CD4-positive, alpha-beta T cell treated with Interleukin-6 at 100 ng/mL for 8 hours (primary cell): Measurements from ENCODE around the gene SHROOM3.
"Not testable (repeated sequence)": the region's sequence is repeated elsewhere in the genome, so short reads cannot be mapped to it uniquely, and the experiment has no call there.

ENCODE experiments used
- DNase-seq: peaks from one replicate; pipeline ENCODE4 v3.0.0-alpha.2; 2020; ENCODE audit warnings: mixed read lengths, low spot score

Gene SHROOM3

DNA sequence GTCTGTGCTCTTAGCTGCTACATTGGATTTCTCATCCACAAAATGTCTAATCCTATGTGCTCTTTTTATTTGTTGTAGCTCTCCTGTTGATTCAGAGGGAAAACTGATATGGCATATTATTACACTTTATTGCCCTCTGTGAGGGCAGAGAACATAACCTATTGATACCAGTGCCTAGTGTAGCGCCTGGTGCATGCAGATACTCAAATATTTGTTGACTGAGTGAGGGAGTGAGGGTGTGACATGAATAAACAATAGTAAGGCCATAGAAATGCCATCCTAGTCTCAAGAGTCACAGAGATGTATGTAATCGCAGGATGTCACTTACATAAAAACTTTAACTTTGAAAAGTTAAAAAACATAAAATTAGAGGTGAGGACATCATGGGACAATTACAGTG is 159.1 kb downstream of the SHROOM3 start:
- no peak for DNase-seq

DNA sequence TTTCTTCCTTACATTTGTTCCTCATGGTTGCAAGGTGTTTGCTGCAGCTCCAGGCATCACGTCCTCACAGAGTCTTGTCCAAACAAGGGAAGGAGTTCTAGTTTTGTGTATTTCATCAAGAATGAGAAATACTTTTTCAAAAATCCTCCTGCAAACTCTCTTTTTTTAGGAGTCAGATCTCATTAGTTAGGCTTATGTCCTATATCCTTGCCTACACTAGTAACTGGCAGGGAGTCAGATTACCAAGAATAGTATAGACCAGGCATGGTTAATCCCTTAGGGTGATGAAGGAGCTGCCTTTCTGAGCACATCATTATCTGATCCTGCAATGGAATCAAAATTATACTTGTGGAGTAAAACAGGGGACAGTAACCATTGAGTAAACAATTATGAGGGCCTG is 160.4 kb downstream of the SHROOM3 start:
- no peak for DNase-seq

DNA sequence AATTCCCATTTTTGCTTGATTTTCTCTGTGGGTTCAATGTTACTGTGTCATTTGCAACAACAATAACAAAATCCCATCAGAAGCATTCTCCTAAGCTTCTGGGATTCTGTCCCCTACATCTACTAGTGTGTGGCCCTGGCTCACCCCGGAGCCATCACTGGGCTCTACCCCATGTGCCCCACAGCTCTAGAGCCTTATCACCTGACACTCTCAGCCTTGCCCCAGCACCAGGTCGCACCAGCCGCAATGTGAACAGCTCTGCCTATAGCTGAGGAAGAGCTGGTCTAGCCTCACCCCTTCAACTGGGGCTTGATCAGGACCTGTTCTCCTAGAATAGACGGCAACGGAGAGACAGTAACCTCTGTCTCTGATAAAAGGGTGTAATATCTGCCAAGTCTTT is 161.7 kb downstream of the SHROOM3 start:
- DNase-seq, result no peak

DNA sequence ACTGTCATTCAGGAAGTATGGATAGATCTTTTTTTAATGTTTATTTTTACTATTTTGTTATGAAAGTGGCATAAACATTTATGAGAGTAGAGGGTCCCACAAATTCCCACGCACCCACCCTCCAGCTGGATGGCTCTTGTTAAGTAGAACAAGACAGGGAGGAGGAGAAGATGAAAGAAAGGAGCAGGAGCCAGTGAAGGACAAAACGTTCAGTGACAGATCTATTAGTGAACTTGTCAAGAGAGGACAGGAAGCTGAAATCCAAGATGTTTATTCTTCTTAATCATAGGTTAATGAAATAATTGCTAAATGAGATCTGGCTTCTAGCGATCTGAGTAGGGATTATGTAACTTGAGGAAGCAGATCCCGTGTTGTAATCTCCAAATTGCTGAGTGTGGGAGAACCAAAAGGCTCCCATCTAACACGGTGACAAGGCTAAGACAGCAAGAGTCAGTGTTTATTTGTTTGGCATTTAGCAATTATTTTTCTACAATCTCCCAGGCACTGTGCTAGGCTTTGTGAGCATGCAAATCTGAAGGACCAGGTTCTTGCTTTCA is 162.5 kb downstream of the SHROOM3 start:
- DNase-seq, result no peak

DNA sequence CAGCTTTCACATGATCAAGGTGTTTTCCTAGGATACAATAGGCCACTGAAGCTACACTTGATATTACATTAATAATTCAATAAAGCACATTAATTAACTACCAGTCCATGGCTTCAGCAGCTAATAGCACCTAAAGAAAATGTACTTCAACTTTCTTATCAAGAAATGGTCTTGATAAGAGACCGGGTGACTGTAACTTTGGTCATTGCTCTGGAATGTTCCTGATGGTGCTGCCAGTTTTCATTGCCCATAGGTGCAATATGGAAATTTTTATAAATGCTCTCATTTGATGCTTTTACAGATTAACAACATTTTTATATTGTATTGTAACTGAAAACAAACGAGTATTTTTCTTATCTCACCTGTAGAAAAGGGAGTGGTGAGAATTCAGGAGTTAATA is 165.4 kb downstream of the SHROOM3 start:
- no peak for DNase-seq

DNA sequence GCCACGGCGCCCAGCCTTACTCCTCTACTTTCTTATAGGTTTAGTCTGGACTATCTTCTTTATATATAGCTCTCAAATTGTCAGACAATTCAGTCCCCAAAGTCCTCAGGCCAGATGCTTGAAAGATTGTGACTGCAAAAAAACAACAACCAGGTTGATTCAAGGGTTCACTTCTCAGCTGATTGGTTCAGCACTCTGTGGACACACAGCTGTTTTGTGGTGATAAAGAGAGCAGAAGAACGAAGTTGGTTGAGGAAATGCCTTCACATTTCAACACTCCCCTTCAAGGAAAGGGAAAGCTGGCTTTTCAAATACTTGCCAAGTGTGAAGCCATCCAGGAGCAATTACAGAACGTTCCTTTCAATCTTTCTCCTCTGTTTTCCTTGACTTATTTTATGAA is 166.8 kb downstream of the SHROOM3 start:
- no peak for DNase-seq

DNA sequence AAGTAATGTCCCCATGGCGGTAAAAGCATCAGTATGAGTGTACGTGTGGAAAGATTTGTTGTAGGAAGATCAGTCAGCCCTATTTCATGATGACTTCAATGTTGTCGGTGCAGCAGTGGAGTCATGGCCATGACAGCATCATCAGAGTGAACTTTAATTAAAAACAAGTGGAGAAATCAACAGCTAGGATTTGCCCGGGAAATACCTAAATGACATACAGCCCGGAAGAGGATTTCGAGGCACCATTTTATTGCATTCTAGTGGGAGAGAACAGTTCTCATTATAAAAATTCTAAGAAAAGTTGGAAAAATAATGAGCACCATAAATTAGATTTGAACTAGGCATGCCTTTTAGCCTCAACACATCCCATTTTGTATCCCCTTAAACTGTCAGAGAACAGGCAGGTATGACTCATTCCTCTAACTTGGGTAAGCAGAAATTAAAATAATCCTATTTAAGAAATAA is 170.1 kb downstream of the SHROOM3 start:
- DNase-seq, result no peak

DNA sequence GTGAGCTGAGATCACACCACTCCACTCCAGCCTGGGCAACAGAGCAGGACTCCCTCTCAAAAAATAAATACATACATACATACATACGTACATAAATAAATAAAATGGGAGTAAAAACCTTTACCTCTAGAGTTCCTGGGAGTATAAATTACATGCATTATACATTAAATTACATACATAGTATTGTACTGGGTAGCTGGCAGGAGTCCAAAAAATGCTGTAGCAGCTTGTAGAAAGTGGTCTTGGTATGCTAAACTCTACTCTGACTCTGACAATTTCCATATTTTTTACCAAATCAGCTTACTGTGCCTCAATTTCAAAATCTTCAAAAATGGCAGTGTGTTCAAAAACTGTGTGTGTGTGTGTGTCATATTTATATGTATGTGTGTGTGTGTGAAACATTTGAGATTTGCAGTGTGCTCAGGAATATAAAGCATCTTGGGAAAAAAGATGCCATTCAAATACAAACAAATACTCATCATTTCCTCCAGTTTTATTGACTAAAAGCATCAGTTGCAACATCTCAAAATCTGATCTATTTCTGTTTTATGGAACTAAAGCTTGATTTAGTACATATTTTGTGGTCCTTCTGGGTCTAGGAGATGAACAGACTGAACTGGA is 171.7 kb downstream of the SHROOM3 start:
- DNase-seq, result no peak

DNA sequence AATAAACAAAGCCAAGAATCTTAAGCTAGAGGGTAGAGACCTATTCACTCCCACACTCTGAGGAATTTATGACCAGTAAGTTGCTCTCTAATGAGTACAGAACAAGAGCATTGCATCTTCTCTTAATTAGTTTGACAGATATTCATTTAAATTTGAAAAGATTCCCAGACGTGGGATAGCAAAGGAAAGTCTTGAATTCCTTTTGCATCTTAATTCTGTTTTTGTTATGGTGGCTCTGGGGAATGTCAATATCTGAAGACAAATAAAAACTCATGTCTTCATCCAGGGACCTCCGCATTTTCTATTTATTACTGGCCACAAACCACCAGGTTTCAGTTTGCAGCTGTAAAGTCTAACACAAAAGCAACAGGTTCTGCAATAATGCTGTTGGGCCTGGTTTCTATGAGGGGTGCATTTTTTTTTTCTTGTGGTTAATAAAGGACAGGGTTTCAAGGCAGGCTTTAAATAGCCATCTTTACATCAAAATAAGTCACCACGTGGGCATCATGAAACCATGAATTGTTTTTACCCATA is 172.3 kb downstream of the SHROOM3 start:
- no peak for DNase-seq

DNA sequence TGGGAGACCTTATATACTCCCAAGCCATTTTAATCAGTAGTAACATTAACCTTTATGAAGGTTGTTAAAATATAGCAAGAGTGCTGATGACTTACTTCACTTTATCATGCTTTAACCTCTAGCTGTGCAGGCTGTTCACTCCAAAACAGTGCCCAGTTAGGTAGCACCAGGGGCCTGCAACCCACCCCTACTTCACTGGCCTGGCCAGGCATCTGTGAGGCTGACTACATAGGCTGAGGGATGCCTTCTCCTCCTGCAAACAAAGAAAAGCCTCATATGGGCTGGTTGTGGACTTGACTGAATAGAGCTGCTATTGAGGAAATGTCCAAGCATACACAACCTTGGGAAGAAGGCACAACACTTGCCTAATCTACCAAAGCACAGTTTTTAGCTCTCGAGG is 172.8 kb downstream of the SHROOM3 start:
- DNase-seq, result no peak

DNA sequence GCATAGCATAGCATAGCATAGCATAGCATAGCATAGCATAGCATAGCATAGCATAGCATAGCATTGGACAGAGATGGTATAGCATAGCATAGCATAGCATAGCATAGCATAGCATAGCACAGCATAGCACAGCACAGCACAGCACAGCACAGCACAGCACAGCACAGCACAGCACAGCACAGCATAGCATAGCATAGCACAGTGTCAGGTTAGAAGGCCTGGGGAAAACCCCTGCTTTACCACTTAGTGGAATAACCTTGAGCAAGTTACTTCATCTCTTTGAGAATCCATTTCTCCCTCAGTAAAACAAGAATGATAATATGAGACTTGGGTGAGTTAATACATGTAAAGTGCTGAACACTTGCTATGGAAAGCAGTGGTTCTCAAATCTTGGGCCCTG is 173.5 kb downstream of the SHROOM3 start:
- DNase-seq, result not testable (repeated sequence)

DNA sequence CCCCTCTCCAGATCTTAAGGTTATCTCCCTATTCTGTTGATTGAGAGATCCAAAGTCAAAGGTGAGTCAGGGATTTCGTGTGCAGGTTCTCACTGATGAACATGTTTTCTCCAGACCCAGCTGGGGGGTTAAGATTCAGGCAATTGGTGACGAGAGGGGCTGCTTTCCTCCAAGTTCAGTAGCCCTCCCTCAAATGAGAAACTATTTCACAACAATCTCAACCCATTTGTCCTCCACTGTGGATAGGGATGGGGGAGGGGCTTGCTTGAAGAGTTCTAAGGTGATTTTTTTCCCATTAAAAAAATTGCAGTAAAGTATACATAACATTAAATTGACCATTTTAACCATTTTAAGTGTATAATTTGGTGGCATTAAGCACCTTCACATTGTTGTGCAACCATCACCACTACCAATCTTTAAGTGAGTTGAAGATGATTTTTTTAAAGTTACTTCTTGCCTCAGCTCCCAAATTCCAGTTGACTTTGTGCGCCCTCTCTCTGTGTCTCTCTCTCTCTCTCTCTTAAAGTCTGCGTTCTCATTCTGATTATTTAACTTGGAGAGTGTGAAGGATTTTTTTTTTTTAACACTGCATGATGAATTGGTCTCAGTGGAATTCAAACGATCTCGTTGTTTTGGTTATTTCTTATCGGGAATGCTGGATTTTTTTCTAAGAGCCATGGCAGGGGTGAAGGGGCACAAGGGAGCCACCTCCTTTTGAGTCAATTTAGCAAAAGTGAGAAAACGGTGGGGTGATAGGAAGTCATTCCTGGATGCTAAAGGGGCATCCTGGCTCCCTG is 175.9 kb downstream of the SHROOM3 start:
- DNase-seq, result no peak

DNA sequence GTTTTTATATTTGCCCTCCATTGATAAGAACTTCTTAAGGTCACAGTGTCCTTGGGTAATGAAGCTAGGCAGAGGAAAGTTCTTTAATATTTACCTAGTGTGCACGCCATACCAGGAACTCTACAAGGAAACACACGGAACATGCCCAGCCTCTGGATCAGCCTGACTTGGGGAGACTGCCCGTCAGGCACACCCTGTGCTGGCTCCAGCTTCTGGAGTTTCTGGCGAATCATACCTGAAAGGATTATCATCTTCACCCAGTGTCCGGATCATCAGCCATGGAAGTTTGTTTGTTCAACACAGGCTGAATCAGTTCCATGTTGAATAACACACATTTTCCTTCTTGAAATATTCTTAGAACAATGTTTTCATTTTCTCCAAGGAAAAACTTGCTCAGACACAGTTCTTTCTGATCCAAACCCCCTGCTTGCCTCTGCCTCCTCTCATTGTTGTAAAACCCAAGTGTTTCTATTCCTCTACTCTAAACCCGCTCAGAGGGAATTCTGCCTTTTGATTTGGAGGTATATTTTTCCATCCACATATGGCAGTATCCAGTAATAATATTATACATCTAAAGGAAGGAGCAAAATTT is 176.7 kb downstream of the SHROOM3 start:
- no peak for DNase-seq

DNA sequence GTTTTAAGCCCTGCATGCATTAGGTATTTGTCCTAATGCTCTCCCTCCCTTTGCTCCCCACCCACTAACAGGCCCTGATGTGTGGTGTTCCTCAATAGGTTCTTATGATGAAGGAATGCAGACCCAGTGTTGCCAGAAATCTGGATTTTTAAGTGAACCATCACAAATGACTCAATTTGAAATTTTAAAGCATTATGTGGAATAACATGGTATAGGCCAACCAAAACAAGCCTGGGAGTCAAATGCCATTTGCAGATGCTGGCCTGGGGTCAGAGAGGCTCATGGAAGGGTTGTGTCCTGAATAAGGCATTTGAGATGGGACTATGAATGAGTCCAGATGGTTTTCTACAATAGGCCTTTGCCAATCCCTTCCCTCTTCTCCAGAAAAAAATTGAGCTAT is 179.6 kb downstream of the SHROOM3 start:
- no peak for DNase-seq

DNA sequence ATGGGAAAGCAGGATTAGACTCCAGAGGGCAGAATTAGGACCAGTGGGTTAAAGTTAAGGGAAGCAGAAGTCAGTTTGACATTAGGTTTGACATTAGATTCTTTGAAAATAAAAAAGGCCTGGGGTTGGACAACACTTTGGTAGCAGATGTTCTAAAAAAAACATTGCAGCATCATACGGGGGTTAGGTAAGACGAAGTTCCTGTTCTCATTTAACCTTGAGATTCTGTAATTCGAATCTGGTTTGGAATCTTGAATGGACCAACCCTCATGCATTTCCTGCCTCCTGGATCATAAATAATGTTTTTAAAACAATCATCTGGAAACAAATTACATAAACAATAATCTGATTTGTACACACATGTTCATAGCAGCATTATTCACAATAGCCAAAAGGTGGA is 181.0 kb downstream of the SHROOM3 start:
- DNase-seq, result no peak

DNA sequence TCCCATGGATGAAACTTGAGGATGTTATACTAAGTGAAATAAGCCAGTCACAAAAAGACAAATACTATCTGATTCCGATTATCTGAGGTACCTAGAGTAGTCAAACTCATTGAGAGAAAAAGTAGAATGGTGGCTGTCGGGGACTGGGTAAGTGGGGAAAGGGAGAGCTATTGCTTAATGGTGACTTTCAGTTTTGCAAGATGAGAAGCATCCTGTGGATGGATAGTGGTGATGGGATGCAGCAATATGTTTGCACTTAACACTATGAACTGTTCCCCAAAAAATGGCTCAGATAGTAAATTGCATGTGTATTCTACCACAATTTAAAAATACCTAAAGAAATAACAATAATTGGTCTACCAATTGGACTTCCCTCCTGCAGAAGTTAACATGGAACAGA is 181.5 kb downstream of the SHROOM3 start:
- DNase-seq, result no peak

DNA sequence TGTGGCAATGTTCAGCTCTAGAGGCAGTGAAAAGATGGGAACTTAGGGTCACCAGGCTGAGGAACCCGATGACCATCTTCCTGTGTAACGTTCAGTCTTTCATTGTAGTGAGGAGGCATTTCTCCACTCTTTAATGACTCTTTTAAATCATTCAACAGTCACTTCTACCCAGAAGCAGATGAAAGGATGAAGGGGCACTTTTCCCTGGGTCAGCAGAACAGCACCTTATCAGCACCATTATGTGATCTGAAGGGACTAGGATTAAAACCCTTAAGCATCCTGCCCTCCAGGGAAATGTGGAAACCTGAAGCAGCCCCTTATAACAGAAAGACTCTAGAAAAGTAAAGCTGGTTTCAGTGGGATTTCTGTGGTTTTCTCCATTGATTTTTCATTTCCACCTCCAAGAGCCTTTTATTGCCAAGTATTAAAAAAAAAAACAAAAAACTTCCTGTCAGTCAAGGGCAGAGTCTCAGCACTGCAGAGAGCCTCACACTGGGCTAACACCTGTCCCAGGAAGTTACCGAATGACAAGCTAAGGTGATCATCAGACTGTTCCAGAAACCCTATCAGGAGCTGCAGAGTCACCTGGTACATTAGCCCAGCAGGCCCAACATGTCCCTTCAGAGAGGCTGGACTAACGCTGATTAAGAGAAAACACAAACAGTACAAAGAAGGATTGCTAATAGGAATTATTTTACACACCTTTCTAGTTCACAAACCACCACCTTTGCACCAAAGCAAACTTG is 185.9 kb downstream of the SHROOM3 start:
- no peak for DNase-seq

DNA sequence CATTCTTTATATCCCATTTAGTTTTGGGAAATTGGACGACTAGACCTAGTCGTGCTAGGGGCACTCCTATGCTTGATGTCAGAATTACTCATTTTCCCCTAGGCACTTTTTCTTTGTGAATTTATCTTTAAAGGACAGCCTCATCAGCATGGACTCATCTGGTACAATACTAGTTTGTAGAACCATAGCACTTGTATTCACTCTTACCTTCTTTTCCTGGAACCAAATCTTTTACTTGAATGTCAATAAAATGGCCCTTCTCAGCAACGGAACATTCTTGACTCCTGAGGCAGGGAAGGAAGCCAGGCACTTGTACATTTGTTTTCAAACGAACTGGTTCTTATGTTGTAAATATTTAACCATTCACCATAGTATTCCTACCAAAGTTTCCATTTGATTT is 187.1 kb downstream of the SHROOM3 start:
- no peak for DNase-seq

DNA sequence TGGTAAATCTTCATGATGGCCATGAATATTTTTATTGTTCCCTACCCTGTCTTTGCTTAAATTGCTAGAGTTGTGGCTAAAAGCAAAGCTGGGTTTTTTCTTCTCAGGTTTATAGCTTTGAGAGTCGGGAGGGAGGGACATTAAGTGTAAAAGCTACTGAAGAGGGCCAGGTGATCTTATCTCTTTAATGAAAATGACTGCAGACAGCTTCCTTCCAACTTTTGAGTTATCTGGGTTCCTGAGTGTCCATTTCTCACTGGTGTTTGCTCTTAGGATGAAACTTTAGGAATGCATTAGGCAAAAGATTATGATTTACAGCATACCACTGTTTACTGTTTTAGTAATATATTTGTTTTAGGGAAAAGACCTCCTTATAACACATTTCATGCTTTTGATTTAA is 187.7 kb downstream of the SHROOM3 start:
- DNase-seq, result no peak

DNA sequence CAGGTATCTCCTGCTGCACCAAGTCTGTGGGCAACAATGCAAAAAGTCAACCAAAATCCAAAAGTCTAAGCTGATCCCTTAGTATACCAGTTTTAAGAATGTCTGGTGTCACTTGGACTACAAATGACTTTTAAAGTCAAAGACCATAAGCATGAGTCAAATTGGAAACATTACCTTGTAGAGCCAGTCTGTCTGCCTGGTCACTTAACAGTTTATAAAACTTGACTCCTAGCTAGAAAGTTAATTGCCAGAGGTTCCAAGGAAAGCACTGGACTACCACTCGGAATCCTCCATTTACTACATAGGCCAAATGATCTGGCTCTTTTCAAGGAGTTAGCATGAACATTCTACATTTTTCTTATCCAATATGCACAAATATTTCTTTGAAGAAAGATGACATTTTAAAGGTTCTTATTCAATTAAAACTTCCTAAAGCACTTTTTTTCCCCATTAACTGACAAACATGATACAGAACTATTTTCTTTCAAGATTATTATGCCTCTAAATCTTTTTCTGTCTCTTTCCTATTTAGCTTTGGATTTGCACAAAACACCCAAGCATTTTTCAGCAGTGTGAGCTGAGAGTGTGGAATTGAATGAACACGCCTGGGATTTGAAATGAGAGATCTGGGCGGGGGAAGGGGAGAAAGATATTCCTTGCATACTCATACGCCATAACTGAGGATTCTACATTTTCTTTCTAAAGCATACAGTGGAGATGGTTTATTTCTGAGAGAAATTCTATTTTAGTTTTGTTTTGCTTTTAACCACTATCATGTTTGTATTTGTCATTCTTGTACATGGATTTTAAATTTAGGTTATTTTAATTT is 188.4 kb downstream of the SHROOM3 start:
- no peak for DNase-seq

DNA sequence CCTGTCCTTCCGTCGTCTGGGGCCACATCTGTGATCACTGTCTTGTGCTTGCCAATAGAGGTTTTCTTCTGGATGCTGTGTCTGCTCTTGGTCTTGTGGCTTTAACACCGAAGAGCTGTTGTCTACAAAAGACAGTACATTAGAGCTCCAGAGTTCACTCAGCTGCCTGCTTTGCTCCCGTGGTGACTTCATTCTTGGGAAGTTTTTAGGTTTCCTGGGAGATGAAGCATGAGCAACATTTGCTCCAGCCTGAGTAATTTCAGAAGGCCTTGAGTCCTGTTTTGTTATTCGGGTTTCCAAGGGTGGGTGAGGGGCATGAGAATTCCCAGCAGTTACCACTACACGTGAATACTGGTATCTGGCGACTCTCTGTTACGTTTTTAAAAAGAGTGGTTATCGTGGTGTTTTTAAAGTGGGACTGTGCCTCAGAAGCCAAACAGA is 189.2 kb downstream of the SHROOM3 start:
- no peak for DNase-seq
